CMK (cell line): ENCODE data around the gene TRIL.

ENCODE experiments used
- DNase-seq: peaks from one replicate; pipeline ENCODE4 v3.0.0-alpha.2; 2010; ENCODE audit warnings: low read depth

TRIL gene, protein sequence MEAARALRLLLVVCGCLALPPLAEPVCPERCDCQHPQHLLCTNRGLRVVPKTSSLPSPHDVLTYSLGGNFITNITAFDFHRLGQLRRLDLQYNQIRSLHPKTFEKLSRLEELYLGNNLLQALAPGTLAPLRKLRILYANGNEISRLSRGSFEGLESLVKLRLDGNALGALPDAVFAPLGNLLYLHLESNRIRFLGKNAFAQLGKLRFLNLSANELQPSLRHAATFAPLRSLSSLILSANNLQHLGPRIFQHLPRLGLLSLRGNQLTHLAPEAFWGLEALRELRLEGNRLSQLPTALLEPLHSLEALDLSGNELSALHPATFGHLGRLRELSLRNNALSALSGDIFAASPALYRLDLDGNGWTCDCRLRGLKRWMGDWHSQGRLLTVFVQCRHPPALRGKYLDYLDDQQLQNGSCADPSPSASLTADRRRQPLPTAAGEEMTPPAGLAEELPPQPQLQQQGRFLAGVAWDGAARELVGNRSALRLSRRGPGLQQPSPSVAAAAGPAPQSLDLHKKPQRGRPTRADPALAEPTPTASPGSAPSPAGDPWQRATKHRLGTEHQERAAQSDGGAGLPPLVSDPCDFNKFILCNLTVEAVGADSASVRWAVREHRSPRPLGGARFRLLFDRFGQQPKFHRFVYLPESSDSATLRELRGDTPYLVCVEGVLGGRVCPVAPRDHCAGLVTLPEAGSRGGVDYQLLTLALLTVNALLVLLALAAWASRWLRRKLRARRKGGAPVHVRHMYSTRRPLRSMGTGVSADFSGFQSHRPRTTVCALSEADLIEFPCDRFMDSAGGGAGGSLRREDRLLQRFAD

DNA sequence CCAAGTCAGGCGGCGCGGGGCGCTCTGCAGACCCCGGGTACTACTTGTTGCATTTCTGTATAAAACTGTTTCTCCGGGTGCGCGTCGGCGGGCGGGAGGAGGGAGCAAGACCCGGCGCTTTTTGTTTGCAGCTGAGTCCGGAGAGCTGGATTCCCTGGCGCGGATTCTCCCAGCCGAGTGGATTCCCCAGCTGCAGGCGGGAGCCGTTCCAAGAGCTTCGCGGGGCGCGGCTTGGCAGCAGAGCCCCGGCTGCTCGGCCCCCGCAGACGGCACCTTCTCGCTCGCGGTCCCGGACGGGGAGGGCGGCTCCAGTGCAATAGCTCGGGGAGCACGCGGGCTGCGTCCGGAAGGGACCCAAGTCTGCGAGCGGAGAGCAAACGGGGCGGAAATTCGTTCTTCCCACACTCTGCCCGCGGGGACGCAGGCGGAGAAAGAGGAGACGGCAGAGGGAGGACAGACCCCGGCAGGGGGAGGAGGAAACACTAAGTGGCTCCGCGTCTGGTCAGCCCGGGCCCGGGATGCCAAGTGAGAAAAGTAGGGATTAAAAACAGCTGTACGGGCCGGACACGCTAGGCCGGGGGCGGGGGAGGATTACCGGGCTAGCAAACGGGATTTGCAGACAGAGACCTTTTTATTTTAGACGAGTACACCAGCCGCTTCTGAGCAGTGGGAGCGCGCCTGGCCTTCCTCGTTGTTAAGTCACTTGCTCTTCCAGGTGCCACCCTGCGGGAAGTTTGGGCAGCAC is at the start of gene TRIL:
TRIL (minus strand) TSS at position 96 of the 745 bp plus-strand sequence. CDS start 284 bp downstream, outside the sequence.
- no peak for DNase-seq

DNA sequence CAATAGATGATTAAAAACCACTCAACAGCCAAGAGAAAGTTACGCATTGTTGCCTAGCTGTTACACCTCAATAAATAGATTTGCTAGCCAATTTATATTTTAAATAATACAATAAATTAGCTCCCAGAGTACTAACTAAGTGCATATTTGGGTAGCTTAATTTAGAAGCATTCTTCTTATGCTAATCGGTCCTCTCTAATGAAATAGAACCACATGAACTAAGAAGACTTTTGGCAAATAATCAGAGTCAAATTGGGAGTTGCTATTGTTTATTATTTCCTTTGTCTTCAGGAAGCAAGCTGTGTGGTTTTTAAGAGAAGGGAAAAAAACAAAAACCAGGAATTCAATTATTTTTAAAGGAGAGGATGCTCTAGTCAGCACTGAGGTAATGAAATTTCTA is 49.0 kb upstream of the TRIL start:
- DNase-seq = no peak

DNA sequence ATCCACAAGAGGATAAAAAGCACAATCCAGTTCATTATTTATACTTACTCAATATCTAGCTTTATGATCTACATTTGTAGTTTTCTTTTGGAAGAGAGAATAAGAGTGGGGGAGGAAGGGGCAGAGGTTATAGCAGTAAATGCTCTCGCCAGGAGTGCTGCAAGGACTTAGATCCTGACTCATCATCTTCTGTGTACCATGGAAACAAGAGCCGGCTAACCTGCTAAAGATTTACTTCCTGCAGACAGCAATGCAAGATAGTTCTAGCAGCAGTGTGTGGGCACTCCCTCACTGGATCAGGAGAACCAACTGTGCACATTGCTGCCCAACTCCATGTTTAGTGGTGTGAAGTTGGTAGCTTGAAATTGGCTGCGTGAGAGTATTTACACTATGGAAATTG is 47.7 kb upstream of the TRIL start:
- DNase-seq = no peak

DNA sequence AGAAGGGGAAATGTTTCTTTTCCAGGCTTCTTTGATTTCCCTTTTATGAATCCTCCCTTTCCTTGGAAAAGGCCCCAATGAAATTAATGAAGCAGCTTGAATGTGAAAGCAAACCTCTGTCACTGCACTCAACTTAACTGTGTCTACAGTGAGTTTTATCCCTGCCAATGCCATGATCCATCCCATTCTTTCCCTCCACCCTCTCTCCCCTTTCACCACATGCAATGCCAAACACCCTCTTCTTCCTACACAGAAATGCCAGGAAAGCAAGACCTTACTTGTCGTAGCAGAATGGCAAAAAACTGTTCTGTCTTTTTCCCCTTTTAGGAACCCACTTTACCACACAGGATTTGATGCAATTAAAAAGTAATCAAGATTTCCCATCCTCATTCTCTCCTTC is 47.3 kb upstream of the TRIL start:
- DNase-seq = no peak

DNA sequence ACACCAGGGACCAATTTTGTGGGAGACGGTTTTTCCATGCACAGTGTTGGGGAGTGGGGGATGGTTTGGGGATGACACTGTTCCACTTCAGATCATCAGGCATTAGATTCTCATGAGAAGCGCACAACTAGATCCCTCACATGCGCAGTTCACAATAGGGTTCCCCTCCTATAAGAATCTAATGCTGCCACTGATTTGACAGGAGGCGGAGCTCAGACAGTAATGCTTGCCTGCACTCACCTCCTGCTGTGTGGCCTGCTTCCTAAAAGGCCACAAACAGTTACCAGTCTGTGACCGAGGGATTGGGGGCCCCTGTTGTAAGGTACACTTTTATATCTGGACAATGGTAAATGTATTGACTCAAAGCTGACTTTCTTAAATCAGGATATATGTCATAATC is 45.6 kb upstream of the TRIL start:
- DNase-seq = no peak

DNA sequence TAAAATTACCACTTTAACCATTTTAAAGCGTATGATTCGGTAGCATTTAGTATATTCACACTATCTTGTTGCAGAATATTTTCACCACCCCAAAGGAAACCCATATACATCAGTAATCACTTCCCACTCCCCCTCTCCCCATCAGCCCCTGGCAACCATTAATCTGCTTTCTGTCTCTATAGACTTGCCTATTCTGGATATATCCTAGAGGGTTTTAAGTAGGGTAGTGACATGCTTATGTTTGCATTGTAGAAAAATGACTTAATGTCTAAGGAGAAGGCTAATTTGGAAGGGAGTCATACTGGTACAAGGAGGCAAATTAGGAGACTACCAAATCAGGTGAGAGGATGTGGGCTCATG is 42.6 kb upstream of the TRIL start:
- no peak for DNase-seq

DNA sequence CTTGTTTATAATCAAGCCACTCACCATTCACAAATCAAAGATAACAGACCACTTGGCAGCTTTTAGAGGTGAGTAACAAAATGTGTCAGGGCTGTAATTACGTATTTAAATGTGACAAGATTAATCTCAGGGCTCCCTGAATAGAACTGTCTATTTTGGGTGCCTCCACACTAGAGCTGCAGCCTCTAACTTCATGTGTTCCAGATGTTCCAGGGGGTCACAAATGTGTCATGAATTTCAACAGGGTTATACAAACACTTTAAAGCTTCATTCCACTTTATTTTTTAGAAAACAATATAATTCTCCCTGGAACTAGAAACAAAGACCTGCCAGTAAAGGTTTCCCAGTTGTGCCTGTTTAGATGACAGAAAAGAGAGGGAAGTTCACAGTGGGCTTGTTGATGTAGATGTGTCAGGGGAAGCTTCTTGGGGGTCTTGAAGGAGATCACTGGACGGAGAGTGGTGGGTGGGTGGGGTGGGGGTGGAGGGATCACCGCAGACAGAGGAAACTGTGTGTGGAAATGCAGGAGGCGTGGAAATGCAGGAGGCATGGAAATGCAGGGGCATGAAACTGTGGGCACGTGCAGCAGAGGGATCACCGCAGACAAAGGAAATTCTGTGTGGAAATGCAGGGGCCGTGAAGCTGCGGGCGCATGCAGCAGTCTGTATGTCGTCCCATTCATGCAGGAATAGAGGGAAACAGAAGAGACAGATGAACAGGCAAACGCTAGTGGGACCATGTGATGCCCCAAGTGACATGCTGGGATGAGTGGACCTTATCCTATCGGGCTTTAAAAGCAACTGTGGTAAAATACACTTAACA is 42.0 kb upstream of the TRIL start:
- DNase-seq = no peak

DNA sequence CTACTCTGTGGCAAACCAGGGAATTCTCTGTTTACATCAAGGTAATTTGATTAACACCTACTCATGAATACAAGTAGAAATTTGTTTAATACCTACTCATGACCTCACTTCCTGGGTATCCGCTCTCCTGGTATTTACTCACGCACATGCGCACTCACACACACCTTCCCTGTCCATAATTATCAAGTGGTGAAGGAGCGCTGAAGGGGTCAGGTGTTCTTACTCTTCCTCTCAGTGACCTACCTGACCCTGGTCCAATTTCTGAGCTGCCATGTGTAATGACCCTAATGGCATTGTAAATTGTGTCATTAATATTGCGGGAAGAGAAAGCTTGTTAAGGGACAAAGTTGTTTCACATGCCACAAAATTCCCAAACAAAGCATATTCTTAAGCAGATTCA is 41.3 kb upstream of the TRIL start:
- DNase-seq = no peak

DNA sequence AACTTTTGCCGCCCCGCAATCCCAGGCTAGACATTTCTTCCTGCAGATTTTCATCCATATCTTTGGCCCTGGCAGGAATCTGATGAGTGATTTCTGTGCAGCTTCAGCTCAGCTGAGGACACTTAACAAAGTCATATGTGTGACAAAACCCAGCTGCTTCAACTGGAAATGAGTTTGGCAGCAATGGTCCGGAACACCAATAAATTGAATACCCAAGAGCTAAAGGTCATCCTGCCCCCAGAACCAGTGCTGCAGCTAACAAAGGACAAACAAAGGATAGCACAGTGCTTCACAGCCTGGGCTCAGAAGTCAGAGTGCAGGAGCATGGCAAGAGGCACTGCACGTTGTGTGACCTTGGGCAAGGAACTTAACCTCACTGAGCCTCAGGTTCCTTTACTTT is 40.0 kb upstream of the TRIL start:
- DNase-seq = no peak

DNA sequence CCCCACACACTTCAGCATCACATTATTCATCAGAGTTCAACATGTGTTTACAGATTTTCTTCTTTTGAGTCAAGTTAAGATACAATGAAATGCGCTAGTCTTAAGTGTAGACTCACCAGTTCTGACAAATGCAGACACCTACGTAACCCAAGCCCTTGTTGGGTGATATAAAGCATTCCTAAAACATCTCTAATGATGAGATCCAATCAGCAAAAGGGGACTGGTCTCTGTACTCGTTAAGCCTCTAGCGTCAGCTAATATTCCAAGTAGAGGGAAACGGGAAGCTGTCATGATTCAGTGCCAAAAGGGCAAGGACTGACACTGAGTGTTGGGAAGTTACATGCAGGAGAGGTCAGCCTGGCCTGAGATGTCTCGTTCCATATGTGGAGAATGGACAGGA is 38.7 kb upstream of the TRIL start:
- DNase-seq = no peak

DNA sequence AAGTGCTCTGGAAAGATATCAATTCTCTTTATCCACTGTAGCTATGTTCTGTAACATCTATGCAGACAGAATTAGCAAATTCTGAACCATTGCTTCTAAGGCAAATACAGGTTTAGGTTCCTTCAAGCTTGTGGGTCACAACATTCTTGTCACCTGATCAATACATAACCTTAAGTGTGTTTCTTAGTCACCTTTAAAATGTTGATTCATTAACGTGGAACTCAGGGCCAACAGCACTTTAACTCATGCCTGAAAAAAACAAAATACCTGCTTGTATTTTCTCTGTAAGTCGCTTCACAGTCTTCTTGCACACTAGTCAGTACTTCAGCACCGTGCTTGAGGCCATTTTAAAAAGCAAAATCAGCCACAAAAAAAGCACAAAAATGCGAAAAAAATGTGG is 35.2 kb upstream of the TRIL start:
- DNase-seq = no peak

DNA sequence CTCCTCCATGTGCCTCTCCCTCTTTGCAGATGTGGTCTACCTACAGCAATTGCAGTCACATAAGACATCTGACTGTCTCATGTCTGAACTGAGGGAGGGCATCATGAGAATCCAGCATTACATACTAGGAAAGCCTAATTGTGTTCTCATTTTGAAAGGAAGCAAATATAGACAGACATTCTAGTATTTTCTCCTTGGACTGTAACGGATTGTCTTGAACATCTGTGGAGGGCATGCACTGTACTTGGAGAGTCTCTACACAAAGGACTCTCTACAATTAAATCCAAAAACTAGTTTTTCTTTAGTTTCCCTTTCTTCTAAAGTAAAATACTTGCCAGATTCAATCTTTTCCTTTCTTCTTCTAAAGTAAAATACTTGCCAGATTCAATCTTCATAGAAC is 34.7 kb upstream of the TRIL start:
- DNase-seq = no peak

DNA sequence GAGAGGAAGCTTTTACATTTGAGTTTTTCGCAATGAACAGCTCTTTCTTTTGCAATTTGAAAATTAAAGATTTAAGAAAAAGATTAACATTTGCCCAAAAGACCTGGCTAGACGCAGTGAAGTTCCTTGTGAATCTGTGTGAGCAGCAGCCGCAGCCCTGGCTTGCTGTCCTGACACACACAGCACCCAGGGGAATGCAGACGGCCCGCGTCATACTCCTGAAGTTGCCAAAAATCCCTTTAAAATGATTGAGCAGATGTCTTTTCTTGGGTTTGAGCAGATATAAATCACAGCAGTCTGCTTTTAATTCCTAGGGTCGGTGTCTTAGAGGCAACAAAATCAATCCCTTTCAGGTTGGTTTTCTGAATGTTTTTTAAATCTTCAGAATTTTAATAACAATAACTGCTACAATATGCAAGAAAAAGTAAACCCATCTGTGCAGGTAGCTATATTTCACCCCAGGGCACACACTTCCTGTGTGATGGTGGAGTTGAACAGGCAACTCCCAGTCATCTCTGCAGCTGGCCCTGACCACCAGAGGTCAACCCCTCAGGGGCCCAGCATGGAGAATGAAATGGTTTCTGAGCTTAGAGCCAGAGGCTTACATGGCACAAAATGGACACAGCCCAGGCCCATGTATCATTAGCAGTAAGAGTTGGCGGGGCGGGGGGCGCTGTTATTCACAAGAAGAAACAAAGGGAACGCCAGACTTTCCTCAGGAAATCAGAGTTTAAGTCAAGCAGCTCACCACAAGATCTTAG is 32.2 kb upstream of the TRIL start:
- DNase-seq = no peak

DNA sequence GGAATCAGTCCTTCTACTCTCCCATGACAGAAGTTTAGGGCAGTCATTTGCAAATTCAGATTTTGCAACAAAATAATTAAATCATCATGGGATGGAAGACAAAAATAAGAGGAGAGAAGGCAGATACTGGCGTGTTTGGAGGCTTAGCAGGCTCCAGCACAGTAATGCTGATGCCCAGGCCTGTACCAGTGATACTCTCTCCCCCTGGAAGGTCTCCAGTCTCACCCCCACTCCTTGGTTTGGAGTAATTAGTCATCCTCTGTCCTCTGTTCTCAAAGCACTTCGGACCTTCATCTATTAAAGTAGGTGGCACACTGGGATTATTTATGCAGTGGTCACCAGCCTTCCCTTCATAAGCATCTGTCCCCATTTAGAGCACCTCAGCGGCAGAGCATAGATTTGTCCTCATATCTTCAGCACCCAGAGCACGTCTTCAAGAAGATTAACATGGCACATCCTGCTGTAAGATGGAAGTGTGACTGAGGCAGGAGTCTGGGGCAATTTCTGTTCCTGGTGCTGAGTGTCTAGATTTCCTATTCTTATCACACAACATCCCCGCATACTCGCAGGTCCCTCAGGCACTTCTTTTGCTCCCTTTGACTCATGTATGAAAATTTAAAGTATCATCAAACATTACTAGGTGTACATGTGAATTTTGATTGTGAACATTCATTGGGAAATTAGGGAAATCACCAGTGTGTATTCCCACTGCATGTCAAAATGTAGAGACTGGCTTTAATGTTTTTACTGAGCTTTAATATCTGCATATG is 31.3 kb upstream of the TRIL start:
- no peak for DNase-seq

DNA sequence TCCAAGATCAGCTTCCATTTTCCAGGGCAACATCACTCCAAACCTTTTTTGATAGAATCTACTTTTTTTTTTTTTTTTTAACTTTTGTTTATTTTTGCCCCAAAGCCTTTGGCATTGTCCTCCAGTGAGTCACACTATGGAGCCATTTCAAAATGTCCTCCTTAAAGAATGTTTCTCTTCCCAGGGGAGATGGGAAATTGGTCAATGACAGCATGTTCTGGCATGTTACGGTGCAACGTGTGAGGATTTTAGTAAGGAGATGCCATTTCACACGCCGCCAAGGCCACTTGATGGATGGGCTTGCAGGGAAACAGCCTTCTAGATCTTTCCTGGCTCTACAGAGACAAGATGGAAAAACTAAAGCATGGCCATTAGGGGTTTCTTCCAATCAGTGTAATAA is 30.7 kb upstream of the TRIL start:
- no peak for DNase-seq

DNA sequence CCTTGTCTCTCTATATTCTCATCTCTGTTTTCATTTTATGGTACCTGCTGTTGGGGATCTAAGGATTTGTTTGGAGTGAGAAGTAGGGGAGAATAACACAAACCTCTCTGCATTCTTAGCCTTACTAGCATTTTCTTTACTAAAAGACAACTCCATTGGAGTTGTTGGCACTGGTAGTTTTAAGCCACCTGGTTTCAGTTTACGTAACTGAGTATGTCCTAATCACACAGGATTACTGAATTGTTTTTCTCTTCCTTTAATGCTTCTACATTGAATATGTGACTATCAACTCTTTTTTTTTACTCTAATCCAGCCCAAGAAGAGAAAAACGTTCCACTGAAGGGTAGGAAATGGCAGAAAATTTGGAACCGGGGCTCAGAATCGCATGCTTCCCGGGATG is 30.0 kb upstream of the TRIL start:
- no peak for DNase-seq

DNA sequence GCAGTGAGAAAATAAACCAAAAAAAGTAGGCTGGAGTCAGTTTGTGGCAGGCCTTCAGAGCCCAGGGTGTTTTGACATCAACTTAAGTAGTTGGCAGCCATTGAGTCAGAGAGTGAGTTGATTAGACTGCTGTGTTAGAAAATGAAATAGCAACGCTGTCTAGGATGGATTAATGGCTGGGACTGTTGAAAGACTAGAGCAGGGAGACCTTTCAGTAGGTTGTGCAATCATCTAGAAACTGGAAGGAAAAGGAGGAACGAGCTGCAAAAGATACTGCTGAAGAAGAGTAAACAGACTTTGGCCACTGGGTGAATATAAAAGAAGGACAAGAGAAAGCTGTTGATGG is 28.6 kb upstream of the TRIL start:
- DNase-seq = no peak

DNA sequence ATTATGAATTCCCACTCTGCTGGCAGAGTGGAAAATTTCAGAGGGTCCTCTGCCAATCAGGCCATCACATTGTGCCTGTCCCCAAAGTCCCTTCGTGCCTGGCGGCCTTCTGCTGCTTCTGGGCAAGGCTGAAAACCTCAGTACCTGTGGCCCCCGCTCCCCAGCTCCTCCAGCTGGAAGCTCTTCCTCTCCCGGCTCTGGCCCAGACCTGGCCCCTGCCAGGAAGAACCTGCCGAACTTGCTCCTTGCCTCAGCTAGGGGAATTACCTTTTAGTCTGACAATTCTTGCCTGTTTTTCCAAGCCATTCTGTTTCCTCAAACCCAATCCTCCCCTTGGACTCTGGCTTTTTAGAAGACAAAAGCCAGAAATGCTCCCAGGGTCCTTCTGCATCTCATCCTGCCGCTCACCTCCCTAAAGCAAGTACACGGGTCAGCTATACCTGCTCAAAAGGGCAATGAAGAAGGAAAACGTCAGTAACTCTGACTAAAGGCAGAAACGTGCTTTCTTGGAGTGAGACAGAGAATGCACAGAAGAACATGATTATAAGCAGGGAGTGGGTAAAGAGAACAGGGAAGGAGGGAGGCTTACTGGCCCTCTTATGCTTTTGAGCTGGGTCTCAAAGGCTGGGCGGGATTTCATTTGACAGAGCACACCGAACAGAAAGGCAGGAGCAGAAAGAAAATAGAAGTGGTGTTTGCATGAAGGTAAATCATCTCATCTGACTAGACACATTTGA is 28.1 kb upstream of the TRIL start:
- no peak for DNase-seq

DNA sequence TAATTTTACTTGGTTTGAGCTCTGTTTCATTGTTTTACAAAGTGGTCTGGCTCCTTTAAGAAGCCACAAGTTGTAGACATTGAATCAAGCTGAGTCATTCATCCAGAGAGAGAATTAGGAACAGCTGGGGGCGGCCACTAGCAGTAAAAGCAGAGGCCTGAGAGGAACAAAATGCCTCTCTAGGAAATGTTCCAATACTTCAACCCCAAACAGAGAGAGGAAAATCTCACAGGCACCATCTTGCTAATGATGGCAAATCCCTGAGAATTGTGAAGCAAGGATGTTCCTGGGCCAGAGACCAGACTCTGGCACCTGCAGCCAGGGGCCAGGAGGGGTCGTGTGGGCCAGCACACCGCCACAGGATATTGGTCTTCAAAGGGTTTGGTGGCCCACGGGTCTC is 26.5 kb upstream of the TRIL start:
- no peak for DNase-seq

DNA sequence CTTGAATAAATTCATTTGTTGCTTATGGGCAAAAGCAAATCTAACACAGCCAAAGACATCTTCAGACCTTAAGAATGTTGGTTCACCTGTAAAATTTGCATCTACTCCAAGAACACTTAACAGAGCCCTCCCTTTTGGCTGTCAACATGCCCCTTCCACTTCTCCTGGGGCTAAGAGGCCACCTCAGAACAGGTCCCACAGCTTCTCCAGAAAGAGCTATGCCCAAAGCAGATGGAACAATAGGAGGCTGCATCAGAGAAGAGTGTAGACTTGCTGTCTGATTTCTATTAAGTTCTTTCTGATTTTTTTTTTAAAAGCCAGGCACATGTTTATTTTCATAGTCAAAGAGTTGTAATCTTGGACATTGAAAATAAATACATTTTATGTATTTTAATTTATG is 26.1 kb upstream of the TRIL start:
- DNase-seq = no peak
